ENCODE data around the gene SNAPC4. TPM values are rescaled to one million over a fixed set of nuclear protein-coding genes. Genes with fewer than 3 reads are reported as not detected.
"Not testable (repeated sequence)": the region's sequence is repeated elsewhere in the genome, so short reads cannot be mapped to it uniquely, and the experiment has no call there.

SNAPC4 gene
- total RNA-seq, 3 donors from 2014 or later: 43.7 to 48.0 (median 44.5) TPM

DNA sequence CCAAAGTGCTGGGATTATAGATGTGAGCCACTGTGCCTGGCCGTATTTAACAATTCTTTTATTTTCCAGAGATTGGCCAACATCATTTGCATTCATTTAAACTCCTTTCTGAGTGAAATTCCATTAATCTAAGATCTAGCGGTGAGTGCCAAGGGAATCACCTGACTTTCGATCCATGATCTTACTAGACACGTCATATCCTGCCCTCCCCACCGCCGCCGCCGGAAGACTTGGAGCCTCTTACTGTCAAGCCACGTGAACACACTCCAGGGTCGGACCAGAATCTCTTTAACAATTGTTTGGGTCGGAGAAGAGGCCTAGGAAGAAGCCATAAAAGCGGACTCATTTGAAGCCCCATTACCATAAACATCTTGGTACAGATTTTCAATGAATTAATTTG is 26.8 kb upstream of the SNAPC4 start:
- Mint-ChIP-seq H3K36me3 (ENCODE audit: insufficient read depth) (peaks cover 6% of the 10 kb centered on the region), H3K4me3 (no peak overlapping the region), H3K4me1 (ENCODE audit: low read depth) (no peaks in the 10 kb centered on the region), H3K27me3 (ENCODE audit: low read depth) (no peaks in the 10 kb centered on the region), H3K9me3 (no peaks in the 10 kb centered on the region)
- ATAC-seq (no peak), DNase-seq (no peak)

DNA sequence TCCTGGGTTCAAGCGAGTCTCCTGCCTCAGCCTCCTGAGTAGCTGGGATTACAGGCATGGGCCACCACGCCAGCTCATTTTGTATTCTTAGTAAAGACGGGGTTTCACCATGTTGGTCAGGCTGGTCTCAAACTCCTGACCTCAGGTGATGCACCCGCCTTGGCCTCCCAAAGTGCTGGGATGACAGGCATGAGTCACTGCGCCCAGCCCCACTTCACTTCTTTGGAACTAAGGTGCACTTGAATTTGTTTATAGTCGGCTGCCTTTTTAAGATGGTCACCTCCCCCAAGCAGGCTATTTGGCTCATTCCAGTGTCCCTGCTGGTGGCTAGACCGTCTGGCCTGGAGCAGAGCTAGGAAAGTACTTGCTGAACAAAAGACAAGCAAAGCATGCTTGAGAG is 25.4 kb upstream of the SNAPC4 start:
- H3K9me3 Mint-ChIP-seq; ATAC-seq; DNase-seq; H3K4me1 Mint-ChIP-seq (ENCODE audit: low read depth); H3K36me3 Mint-ChIP-seq (ENCODE audit: insufficient read depth); H3K27me3 Mint-ChIP-seq (ENCODE audit: low read depth); H3K4me3 Mint-ChIP-seq: not testable (repeated sequence)

DNA sequence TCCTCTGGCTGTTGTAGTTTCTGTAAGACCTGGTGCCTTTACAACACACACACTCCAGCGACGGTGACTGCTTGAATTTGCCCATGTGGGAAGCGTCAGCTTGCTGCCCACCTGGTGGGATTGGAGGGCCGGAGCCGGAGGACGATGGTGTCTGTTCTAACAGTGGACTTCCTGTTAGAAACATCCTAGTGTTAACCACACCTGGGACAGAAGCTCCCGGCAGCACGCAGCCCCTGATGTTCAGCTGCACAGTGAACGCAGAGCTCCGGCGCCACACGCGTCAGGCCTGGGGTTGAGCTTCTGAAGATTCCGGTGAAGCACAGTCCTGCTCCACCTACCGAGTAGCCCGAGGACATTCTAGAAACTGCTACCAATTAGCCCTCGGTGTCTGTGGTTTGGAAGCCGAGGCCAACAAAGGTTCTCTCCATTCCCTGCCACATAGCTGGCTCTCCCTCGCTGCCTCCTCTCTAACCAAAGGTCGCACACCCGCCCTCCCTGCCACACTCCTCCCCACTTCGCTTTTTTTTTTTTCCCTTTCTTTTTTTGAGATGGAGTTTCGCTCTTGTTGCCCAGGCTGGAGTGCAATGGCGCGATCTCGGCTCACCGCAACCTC is 24.9 kb upstream of the SNAPC4 start:
- DNase-seq (no peak), ATAC-seq (peak in 1 of 2 donors; percentile 7)
- H3K27me3 Mint-ChIP-seq (ENCODE audit: low read depth): no peaks in the 10 kb centered on the region
- peaks cover 6% of the 10 kb centered on the region for H3K36me3 Mint-ChIP-seq (ENCODE audit: insufficient read depth)
- no peak overlapping the region for H3K4me3 Mint-ChIP-seq
- H3K9me3 Mint-ChIP-seq: no peaks in the 10 kb centered on the region
- H3K4me1 Mint-ChIP-seq (ENCODE audit: low read depth): no peaks in the 10 kb centered on the region

DNA sequence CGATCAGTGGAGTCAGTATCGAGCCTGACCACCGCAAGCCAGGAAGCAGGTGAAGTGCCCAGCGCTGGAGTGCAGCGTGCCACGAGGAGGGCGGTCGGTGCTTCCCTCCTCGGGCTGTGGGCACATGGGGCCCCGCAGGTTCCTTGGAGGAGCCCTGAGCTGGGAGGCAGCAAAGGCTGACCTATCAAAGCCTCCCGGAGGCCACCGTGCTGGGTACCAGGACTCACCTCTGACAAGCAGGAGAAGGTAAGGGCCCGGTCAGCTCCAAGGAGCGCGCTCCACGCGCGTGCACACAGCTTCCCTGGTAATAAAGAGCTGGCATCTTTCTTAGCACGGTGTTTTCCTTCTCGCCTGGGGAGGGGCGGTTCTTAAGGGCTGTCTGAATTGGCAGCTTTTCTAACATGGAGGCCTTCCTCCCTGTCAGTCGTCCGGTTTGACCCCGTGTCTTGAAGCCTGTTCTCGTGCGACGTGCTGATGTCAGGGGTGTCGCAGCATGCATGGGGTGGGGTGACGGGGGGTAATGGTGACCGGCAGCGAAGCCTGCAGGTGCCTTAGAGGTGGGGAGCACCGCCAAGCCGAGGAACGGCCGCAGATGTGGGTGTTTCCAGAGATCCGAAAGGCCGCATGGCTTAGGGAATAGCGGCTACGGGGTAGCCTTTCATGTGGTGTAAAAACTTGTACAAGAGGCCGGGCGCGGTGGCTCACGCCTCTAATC is 23.6 kb upstream of the SNAPC4 start:
- H3K27me3 Mint-ChIP-seq (ENCODE audit: low read depth): no peaks in the 10 kb centered on the region
- H3K4me1 Mint-ChIP-seq (ENCODE audit: low read depth): no peaks in the 10 kb centered on the region
- no peak for DNase-seq
- ATAC-seq: no peak
- H3K9me3 Mint-ChIP-seq: no peaks in the 10 kb centered on the region
- no peak overlapping the region for H3K4me3 Mint-ChIP-seq
- peaks cover 8% of the 10 kb centered on the region for H3K36me3 Mint-ChIP-seq (ENCODE audit: insufficient read depth)

DNA sequence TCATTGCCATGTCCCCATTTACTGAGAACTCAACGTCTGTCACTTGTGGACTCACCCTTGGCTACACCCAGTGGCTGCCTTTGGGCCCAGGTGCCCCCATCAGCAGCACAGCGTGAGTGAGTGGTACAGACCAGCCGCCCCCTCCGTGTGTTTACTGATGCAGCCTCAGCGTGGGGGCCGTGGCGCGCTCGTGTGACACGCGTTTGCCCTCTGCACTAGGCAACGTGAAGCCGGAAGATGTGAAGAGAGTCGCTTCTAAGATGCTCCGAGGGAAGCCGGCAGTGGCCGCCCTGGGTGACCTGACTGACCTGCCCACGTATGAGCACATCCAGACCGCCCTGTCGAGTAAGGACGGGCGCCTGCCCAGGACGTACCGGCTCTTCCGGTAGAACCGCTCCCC is 22.9 kb upstream of the SNAPC4 start:
- no peak for DNase-seq
- ATAC-seq: no peak
- Mint-ChIP-seq H3K4me3 (no peak overlapping the region), H3K4me1 (ENCODE audit: low read depth) (no peaks in the 10 kb centered on the region), H3K27me3 (ENCODE audit: low read depth) (no peaks in the 10 kb centered on the region), H3K9me3 (no peaks in the 10 kb centered on the region), H3K36me3 (ENCODE audit: insufficient read depth) (peaks cover 10% of the 10 kb centered on the region)

DNA sequence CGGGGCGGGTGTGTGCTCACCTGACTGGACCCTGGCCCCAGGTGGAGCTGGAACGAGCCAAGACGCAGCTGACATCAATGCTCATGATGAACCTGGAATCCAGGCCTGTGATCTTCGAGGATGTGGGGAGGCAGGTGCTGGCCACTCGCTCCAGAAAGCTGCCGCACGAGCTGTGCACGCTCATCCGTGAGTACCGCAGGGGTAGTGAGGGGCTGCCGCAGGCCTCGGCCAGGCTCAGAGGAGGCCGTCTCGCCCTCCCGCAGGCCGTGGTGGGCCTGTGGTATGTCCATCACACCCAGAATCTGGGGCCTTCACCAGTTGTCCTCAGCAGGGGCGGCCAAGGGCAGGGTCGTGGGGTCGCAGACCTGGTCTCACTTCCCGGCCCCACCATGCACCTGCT is 21.8 kb upstream of the SNAPC4 start:
- H3K4me1 Mint-ChIP-seq (ENCODE audit: low read depth): no peaks in the 10 kb centered on the region
- H3K27me3 Mint-ChIP-seq (ENCODE audit: low read depth): no peaks in the 10 kb centered on the region
- ATAC-seq: no peak
- no peak overlapping the region for H3K4me3 Mint-ChIP-seq
- no peak for DNase-seq
- H3K36me3 Mint-ChIP-seq (ENCODE audit: insufficient read depth): peaks cover 18% of the 10 kb centered on the region
- H3K9me3 Mint-ChIP-seq: no peaks in the 10 kb centered on the region

DNA sequence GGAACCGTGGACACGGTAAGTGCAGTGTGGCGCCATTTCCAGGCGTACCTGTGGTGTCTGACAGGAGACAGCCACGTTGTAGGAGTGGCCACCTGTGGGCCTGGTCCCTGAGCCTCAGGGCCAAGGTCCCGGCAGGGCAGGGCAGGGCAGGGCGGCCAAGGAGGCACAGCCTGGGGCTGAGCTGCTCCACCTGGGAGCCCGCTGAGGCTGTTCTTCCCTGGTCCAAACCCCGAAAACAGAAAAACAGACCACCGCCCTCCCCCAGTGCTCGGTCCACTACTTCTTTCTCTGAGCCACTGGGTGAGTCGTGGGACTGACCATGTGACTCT is 19.1 kb upstream of the SNAPC4 start:
- Mint-ChIP-seq H3K36me3 (ENCODE audit: insufficient read depth) (peaks cover 25% of the 10 kb centered on the region), H3K9me3 (no peaks in the 10 kb centered on the region), H3K4me3 (no peak overlapping the region), H3K4me1 (ENCODE audit: low read depth) (no peaks in the 10 kb centered on the region), H3K27me3 (ENCODE audit: low read depth) (no peaks in the 10 kb centered on the region)
- no peak for ATAC-seq
- DNase-seq: no peak

DNA sequence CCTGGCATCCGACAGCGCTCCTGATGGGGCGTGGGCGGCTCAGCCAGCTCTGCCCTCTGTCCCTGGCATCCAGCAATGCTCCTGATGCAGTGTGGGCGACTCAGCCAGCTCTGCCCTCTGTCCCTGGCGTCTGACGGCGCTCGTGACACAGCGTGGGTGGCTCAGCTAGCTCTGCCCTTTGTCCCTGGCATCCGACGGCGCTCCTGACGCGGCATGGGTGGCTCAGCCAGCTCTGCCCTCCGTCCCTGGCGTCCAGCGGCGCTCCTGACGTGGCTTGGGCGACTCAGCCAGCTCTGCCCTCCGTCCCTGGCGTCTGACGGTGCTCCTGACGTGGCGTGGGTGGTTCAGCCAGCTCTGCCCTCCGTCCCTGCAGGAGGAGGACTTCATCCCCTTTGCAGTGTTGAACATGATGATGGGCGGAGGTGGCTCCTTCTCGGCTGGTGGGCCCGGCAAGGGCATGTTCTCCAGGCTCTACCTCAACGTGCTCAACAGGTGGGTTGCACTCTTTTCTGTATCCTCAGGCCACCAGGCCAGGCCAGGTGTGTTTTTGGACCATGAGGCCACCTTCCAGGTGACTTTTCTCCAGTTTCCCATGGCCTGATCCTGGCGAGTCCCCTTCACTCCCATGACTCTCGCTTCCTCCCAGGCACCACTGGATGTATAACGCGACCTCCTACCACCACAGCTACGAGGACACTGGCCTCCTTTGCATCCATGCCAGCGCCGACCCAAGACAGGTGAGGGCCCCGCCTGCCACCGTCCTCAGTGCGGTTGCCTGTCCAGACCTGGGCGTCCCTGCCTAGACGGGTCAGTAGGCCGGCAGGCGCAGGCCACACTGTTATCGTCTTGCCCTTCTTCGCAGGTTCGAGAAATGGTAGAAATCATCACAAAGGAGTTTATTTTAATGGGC is 18.5 kb upstream of the SNAPC4 start:
- Mint-ChIP-seq H3K9me3 (no peaks in the 10 kb centered on the region), H3K4me1 (ENCODE audit: low read depth) (peaks cover 2% of the 10 kb centered on the region), H3K4me3 (no peak overlapping the region), H3K27me3 (ENCODE audit: low read depth) (no peaks in the 10 kb centered on the region), H3K36me3 (ENCODE audit: insufficient read depth) (peaks cover 31% of the 10 kb centered on the region)
- no peak for ATAC-seq
- DNase-seq: no peak

DNA sequence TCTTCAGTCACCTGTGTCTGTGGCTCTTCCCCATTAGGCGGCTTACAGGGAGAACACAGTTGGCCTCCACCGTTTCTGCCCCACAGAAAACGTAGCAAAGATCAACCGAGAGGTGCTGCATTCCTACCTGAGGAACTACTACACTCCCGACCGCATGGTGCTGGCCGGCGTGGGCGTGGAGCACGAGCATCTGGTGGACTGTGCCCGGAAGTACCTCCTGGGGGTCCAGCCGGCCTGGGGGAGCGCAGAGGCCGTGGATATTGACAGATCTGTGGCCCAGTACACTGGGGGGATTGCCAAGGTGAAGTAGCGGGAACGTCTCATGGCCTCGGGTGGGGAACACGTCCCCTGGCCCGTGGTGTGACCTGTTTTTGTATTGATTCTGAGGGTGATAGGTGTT is 16.9 kb upstream of the SNAPC4 start:
- Mint-ChIP-seq H3K27me3 (ENCODE audit: low read depth) (no peaks in the 10 kb centered on the region), H3K4me3 (no peak overlapping the region), H3K36me3 (ENCODE audit: insufficient read depth) (peaks cover 39% of the 10 kb centered on the region), H3K9me3 (no peaks in the 10 kb centered on the region), H3K4me1 (ENCODE audit: low read depth) (peaks cover 10% of the 10 kb centered on the region)
- no peak for ATAC-seq
- DNase-seq: no peak

DNA sequence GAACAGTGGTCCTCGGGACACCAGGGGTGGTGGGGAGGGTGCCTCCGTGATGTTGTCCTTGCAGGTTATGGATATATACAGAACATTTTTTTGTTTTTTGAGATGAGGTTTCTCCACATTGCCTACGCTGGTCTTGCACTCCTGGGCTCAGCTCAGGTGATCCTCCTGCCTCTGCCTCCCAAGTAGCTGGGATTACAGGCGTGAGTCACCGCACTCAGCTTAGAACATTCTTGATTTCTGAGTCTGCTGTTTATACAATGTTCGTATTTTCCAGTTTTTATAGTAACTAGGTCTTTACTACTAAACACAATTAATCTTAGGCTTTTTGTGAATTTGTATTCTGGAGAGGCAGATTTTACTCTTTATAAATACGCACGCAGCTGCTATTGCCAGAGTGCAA is 16.5 kb upstream of the SNAPC4 start:
- peaks cover 41% of the 10 kb centered on the region for H3K36me3 Mint-ChIP-seq (ENCODE audit: insufficient read depth)
- no peaks in the 10 kb centered on the region for H3K27me3 Mint-ChIP-seq (ENCODE audit: low read depth)
- ATAC-seq: no peak

DNA sequence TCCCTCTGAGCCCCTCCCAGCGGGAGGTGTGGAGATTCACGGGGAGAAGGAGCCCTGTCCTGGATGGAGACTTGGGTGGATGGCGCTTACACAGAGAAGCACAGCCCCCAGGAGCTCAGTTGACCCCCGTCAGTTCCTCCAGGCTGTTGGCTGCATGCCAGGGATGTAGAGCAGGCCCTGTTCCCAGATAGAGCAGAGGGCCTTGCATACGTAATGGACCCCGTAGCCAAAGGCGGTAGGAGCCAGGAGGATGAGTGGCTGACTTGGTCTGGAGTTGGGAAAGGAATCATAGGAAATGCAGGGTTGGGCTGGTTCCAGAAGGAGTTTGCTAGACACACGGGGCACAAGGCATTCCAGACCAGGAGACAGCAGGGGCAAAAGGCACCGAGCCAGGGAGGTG is 13.0 kb upstream of the SNAPC4 start:
- peaks cover 37% of the 10 kb centered on the region for H3K4me1 Mint-ChIP-seq (ENCODE audit: low read depth)
- H3K4me3 Mint-ChIP-seq: no peak overlapping the region
- no peak for ATAC-seq
- no peaks in the 10 kb centered on the region for H3K27me3 Mint-ChIP-seq (ENCODE audit: low read depth)
- no peaks in the 10 kb centered on the region for H3K9me3 Mint-ChIP-seq
- DNase-seq: no peak
- H3K36me3 Mint-ChIP-seq (ENCODE audit: insufficient read depth): peaks cover 44% of the 10 kb centered on the region

More for the DNA sequence above, 16.5 kb upstream of the SNAPC4 start:
- Mint-ChIP-seq H3K9me3 (no peaks in the 10 kb centered on the region), H3K4me3 (no peak overlapping the region), H3K4me1 (ENCODE audit: low read depth) (peaks cover 15% of the 10 kb centered on the region)
- DNase-seq: no peak

DNA sequence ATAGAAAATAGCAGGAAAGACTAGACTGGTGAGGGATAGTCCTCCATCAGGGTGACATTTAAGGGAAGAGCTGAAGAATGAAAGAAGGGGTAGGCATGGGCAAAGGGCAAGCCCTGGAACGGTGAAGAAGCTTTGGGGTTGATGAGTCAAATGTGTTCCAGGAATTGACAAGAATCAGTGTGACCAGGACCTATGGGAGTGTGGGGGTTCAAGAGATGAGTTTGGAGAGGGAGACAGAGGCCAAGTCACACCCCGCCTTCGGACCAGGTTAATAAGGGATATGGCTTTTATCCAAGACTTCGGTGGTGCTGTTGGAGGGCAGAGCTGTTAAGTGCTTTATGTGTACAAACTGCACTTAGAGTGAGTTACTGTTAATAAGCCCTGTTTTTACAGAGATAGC is 11.4 kb upstream of the SNAPC4 start:
- no peaks in the 10 kb centered on the region for H3K27me3 Mint-ChIP-seq (ENCODE audit: low read depth)
- H3K36me3 Mint-ChIP-seq (ENCODE audit: insufficient read depth): peaks cover 44% of the 10 kb centered on the region
- H3K4me3 Mint-ChIP-seq: peak overlapping the region; percentile 97
- H3K4me1 Mint-ChIP-seq (ENCODE audit: low read depth): peaks cover 45% of the 10 kb centered on the region
- no peak for DNase-seq
- no peak for ATAC-seq
- no peaks in the 10 kb centered on the region for H3K9me3 Mint-ChIP-seq

DNA sequence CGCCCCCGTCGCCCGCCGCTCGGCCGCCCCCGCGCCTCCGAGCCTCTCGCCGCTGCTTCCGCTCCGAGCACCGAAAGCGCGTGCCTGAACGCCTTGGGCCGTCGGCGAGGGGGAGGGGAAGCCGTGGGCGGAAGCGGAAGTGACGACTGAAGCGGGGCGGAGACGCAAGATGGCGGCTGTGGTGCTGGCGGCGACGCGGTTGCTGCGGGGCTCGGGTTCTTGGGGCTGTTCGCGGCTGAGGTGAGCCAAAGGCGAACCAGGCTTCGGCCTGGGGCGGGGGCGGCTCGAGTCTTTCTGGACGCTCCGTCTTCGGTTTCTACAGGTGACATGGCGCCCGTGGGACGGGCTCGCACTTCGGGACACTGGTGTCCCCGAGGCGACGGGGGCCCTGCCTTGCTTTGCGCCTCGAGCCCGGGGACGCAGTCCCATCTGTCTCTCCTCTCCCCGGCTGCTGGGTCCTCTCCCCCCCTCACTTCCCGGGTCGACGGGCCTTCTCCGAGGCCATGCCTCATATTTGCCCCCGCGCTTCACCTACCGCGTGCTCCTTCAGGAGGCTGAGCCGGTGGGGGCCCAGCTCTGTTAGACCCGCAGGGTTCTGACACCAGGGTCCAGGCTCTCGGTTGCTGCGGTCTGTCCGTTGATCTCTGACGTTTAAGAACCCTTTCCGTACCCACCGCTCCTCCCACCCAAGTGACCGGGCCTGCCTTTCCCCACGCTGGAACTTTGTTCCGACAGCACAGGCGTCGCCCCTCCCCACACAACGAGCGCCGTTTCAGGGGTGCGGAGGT is 10.7 kb upstream of the SNAPC4 start, which contains the start of the genes ENTR1 and PMPCA:
ENTR1 (minus strand) TSS at position 115 of the 788 bp plus-strand sequence. CDS start 217 bp downstream, outside the sequence.
PMPCA (plus strand) TSS at position 159 of the 788 bp plus-strand sequence; CDS start at position 170, 11 bp downstream.
- Mint-ChIP-seq H3K9me3 (no peaks in the 10 kb centered on the region), H3K4me1 (ENCODE audit: low read depth) (peaks cover 48% of the 10 kb centered on the region), H3K36me3 (ENCODE audit: insufficient read depth) (peaks cover 47% of the 10 kb centered on the region)

More for the DNA sequence above, 10.7 kb upstream of the SNAPC4 start, which contains the start of the genes ENTR1 and PMPCA:
- Mint-ChIP-seq H3K27me3 (ENCODE audit: low read depth) (no peaks in the 10 kb centered on the region), H3K4me3 (peak within 1 kb of the TSS; percentile 97)
- DNase-seq (peak; percentile 99), ATAC-seq (peak; percentile 85 to 88)
